ENCODE data around the gene CCSER1. TPM values are rescaled to one million over a fixed set of nuclear protein-coding genes. Genes with fewer than 3 reads are reported as not detected.

Gene CCSER1
- total RNA-seq, 1 experiment from 2014 or later = 0.05 TPM

GRCh38 chr4:90825849-90826248 lies 698.7 kb downstream of the CCSER1 start:
- H3K4me3 ChIP-seq (ENCODE audit: low read depth in 2 of 2, low read length in 2 of 2) = no peak overlapping the region
- H3K27me3 ChIP-seq (ENCODE audit: control insufficient read depth, insufficient read depth, low read length) = no peaks in the 10 kb centered on the region
- ATAC-seq = no peak
- intact Hi-C loops (cut with micrococcal nuclease; ENCODE audit: unreplicated experiment) (no loop called here), in situ Hi-C loops (cut with HindIII; ENCODE audit: low pct_unique_long_range_greater_than_20kb, low sequenced_read_pairs) (no loop called here)
- H3K9me3 ChIP-seq (ENCODE audit: control insufficient read depth, insufficient read depth, low read depth, low read length) = no peaks in the 10 kb centered on the region
- H3K4me1 ChIP-seq (ENCODE audit: control insufficient read depth, insufficient read depth, low read length) = no peaks in the 10 kb centered on the region
- H3K27ac ChIP-seq (ENCODE audit: low read length) = no peak overlapping the region
- no peaks in the 10 kb centered on the region for H3K36me3 ChIP-seq (ENCODE audit: control insufficient read depth, insufficient read depth, low read length)
- no peak for DNase-seq (ENCODE audit: low read depth, low spot score)
- ChIA-PET POLR2A (no interaction called here), CTCF (no interaction called here)
- no TSS peak for BruUV-seq (replicated peaks)
- no peak for TF ChIP-seq POLR2AphosphoS5 (IDR thresholded peaks at IDR 0.05; ENCODE audit: low read depth, low read length)
- no peak for TF ChIP-seq CTCF (IDR thresholded peaks at IDR 0.05)
- TF ChIP-seq SIN3A (IDR thresholded peaks at IDR 0.05; ENCODE audit: borderline replicate concordance, insufficient read depth, low read depth, low read length) = no peak

- ATAC-seq (no peak), DNase-seq (ENCODE audit: low read depth, low spot score) (no peak)
- Histone ChIP-seq H3K4me1 (ENCODE audit: control insufficient read depth, insufficient read depth, low read length) (no peaks in the 10 kb centered on the region), H3K9me3 (ENCODE audit: control insufficient read depth, insufficient read depth, low read depth, low read length) (no peaks in the 10 kb centered on the region), H3K36me3 (ENCODE audit: control insufficient read depth, insufficient read depth, low read length) (no peaks in the 10 kb centered on the region), H3K27me3 (ENCODE audit: control insufficient read depth, insufficient read depth, low read length) (no peaks in the 10 kb centered on the region), H3K27ac (ENCODE audit: low read length) (no peak overlapping the region), H3K4me3 (ENCODE audit: low read depth in 2 of 2, low read length in 2 of 2) (no peak overlapping the region)
- TF ChIP-seq REST (IDR thresholded peaks at IDR 0.05; ENCODE audit: insufficient read depth in 1 of 2, low read depth in 2 of 2, low read length in 1 of 2) (no peak), POLR2AphosphoS5 (IDR thresholded peaks at IDR 0.05; ENCODE audit: low read depth, low read length) (no peak), SIN3A (IDR thresholded peaks at IDR 0.05; ENCODE audit: borderline replicate concordance, insufficient read depth, low read depth, low read length) (no peak), TCF7L2 (IDR thresholded peaks at IDR 0.05; ENCODE audit: low read depth, low read length) (no peak), CTCF (IDR thresholded peaks at IDR 0.05) (no peak)
- in situ Hi-C loops (cut with HindIII; ENCODE audit: low pct_unique_long_range_greater_than_20kb, low sequenced_read_pairs) (no loop called here), intact Hi-C loops (cut with micrococcal nuclease; ENCODE audit: unreplicated experiment) (no loop called here)
- CTCF ChIA-PET = no interaction called here
- no TSS peak for BruUV-seq (replicated peaks)
- POLR2A ChIA-PET = no interaction called here
Measured at GRCh38 chr4:90833706-90834105, 706.5 kb downstream of the CCSER1 start.
